Skin epidermis (tissue), 12 donors: Measurements from ENCODE around the gene PTPRE.

Source experiments
- H3K27ac ChIP-seq, 21 experiments: fragments of 200-600 bp; sonication (generic) in 11 of 21; one replicate each; pipeline ENCODE4 v1.5.0; 2020; ENCODE audit warnings: mild to moderate bottlenecking in 3 of 21, inconsistent platforms in 2 of 21, moderate library complexity in 2 of 21
- H3K4me3 ChIP-seq, 7 experiments: fragments of 200-600 bp; sonication (generic) in 2 of 7; one replicate each; pipeline ENCODE4 v1.5.0; 2020; ENCODE audit warnings: inconsistent platforms in 2 of 7, mild to moderate bottlenecking in 2 of 7, moderate library complexity in 1 of 7

Gene PTPRE

DNA sequence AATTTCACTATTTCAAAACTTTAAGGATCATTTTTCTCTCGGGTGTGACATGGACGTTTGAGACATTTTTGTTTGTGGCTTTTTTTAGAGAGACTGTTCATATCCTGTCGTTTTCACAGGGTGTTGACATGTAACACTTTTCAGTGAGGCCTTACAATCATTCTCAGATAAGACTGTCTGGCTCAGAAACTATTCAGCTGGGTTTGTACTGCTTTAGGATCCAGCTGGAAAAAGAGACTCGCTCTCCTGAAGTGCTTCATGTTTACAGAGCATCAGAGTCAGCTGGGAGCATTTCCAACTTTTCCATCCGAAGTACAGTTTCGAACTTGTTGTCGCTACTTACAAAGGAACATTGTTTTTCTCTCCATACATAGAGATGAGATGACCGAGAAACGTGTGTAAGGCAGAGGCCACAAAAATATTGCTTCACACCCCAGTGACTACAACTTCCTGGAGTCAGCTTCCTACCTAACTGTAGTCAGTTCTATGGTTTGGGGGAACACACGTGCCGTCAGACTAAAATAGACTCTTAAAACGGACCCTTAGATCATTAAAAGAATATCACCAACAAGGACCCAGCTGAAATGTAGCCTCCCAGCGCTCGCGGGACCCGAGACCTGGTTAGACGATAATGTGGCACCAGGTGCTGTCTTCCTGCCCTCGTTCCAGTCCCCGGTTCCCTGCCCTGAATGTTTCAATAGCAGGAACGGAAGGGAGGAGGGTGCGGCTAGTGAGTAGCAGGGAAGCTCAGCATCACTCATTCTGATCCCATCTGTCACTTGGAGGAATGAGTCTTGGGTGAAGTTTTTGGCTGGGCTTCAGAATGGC, 141.3 kb downstream of the PTPRE start:
- Histone ChIP-seq H3K27ac (peak overlapping the region; percentile 8 to 94 (median 85)), H3K4me3 (peak overlapping the region; percentile 36 to 49 (median 43))

DNA sequence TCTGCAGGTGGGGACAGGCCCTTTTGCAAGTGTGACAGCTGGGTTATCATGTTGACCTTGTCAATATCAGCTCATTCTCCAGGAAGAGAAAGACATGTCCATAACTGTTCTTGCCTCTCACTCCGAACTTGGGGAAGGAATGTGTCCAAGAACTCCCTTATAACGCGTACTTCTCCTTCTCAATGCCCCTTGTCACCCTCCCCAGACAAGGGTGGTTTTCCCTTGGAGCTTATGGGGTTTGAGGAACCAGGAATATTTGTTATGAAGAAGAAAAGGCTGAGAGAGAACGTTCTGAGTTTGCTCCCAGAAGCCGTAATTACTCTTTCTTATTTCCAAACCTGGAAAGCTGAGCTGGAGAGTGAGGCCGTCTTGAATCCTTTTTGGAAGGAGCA, 141.9 kb downstream of the PTPRE start:
- H3K4me3 ChIP-seq, result peak overlapping the region; percentile 36 to 49 (median 43)
- H3K27ac ChIP-seq, result peak overlapping the region in 20 of 21 experiments; percentile 7 to 94 (median 86)

DNA sequence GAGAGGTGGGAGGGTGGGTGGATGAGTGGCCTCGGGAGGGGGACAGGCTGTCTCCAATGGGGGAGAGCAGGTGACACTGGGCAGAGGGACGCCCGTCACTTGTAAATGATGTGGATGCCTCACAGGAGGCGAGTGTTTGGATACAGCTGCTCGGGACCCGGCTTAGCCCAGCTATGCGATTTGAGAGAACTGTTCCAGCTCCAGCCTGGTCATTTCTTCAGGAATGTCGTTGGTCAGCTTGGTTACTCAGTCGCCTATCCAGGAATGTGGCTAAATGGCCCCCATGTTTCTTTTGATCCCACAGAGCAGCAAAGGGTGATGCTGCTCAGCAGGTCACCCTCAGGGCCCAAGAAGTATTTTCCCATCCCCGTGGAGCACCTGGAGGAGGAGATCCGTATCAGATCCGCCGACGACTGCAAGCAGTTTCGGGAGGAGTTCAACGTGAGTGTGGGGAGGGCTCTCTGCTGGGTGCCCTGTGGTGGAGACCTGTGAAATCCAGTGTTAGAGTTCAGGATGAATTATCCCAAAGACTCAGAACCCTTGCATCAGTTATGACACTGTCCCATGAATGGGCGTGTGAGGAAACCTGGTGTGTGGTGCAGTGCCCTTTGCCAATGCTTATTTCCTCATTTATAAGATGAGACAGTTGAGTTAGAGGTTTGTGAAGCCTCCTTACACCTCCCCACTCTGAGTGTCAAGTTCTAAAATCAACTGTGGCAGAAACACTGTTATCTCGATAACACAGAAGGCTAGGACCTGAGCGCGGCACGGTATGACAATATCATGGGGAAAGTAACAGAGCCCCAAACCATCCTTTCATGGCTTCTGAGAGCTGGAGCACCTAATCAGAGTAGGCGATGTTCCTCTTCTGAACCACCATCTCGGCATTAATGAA, 142.6 kb downstream of the PTPRE start:
- H3K4me3 ChIP-seq, result peak overlapping the region; percentile 36 to 49 (median 43)
- H3K27ac ChIP-seq, result peak overlapping the region in 20 of 21 experiments; percentile 7 to 94 (median 86)

DNA sequence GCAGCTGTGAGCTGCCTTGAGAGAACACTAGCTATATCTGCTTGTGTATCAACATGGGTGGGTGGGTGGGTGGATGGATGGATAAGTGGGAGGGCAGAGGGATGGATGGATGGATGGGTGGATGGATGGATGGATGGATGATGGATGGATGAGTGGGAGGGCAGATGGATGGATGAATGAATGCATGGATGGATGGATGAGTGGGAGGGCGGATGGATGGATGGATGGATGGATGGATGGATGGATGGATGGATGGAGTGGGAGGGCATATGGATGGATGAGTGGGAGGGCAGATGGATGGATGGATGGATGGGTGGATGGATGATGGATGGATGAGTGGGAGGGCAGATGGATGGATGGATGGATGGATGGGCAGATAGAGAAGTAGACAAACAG, 143.2 kb downstream of the PTPRE start:
- Histone ChIP-seq H3K4me3 (peak overlapping the region in 5 of 7 experiments; percentile 36 to 49 (median 43)), H3K27ac (peak overlapping the region in 8 of 21 experiments; percentile 29 to 92 (median 84))

DNA sequence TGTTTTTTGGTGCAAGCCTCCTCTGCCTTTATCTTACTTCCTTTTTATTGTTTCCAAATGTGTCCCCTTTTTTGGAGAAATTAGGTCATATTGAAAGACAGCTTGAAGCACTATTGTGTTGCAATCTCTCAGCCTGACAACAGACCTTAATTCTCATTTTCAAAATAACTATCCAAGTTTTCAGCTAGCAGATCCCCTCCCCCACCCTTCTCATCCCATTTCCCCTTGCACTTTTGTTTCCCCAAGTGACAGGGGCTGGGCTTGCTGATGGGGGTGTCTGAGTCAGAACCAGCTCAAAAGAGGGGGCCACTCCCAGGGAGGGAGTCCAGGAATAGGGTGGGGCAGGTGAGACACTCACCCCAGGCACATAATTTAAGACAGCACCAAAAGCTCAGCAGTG, 144.0 kb downstream of the PTPRE start:
- peak overlapping the region in 2 of 7 experiments; percentile 43 to 47 for H3K4me3 ChIP-seq
- peak overlapping the region in 11 of 21 experiments; percentile 7 to 92 (median 36) for H3K27ac ChIP-seq

DNA sequence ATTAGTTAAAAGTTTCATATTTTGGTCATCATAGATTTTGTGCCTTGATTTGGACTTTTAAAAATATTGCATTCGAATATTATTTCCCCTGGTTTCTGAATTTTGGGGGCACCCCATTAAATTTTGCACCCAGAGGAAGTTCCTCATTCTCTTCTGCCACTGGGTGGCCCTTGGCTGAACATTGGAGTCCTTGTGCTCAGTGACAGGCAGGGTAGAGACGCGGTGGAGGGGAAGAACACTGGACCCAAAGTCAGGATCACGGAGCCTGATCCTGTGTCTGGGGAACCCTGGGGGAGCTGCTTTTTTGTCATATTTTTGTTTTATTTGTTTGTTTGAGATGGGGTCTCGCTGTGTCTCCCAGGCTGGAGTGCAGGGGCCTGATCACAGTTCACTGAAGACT, 144.6 kb downstream of the PTPRE start:
- peak overlapping the region in 13 of 21 experiments; percentile 9 to 92 (median 36) for H3K27ac ChIP-seq
- peak overlapping the region in 1 of 7 experiments; percentile 43 for H3K4me3 ChIP-seq

DNA sequence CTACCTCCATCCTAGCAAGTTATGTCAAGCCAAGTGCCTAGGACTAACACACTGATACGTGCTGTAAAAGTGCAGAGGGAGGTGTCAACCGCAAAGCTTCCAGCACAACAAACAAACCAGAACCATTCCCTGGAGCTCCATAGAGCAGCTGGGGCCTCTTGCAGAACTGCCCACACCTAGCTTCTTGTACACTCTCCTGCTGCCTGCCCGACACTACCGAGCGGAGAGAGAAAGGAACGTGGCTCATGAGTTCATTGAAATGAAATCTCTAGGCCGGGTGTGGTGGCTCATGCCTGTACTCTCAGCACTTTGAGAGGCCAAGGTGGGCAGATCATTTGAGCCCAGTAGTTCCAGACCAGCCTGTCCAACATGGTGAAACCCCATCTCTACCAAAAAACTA, 145.8 kb downstream of the PTPRE start:
- Histone ChIP-seq H3K27ac (peak overlapping the region in 2 of 21 experiments; percentile 16 to 51), H3K4me3 (no peak overlapping the region)

DNA sequence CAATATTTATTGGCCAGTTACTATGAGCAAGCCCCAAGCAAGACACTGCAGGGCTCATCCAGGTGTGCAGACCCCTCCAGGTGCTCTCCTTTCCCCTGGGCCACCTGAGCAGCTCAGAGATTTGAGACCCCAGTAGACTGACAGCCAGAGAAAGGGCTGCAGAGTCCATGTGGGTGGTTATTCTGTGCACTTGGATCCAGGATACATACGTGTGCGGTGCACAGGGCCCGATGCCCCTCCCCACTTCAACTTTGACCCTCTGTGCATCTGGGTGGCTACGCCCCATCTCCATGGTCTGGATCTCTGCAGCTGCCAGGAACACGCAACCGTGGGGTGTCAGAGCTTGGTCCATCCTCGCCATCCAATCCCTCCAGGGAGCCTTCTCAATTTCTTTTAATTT, 146.5 kb downstream of the PTPRE start:
- Histone ChIP-seq H3K4me3 (no peak overlapping the region), H3K27ac (peak overlapping the region in 3 of 21 experiments; percentile 10 to 16 (median 15))

DNA sequence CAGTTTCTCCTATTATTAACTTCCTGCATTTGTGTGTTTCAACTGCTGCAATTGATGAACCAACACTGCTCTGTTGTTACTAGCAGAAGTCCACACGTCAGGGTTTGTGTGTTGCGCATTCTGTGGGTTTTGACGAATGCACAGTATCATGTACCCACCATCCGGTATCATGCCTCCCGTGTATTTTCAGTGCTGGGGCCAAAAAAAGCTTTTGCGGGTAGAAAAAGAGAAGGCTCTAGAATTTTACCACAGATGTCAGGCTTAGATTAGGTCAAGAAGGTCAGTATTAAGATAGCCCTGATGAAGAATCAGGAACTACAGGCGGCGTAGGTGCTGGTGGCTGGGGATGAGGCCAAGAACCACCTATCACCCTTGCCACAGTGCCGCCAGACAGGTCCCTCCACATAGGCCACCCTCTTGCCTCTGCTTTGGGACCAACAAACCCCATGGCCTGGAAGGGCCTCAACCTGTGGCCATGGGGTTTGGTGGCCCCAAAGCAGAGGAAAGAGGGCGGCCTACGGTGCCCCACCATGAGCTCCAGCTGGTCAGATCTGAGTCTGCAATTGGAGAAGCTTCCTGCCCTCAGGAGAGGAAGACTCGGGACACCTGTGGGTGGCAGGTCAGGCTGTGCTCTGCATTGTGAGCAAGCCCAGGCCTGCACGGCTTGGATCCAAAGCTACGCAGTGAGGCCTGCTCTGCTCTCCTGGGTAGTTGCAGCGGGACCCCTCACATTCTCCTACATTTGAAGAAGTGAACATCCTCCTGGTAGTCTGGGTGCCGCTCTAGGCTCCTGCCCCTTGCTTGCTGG, 147.5 kb downstream of the PTPRE start:
- Histone ChIP-seq H3K27ac (peak overlapping the region in 8 of 21 experiments; percentile 2 to 74 (median 41)), H3K4me3 (no peak overlapping the region)

DNA sequence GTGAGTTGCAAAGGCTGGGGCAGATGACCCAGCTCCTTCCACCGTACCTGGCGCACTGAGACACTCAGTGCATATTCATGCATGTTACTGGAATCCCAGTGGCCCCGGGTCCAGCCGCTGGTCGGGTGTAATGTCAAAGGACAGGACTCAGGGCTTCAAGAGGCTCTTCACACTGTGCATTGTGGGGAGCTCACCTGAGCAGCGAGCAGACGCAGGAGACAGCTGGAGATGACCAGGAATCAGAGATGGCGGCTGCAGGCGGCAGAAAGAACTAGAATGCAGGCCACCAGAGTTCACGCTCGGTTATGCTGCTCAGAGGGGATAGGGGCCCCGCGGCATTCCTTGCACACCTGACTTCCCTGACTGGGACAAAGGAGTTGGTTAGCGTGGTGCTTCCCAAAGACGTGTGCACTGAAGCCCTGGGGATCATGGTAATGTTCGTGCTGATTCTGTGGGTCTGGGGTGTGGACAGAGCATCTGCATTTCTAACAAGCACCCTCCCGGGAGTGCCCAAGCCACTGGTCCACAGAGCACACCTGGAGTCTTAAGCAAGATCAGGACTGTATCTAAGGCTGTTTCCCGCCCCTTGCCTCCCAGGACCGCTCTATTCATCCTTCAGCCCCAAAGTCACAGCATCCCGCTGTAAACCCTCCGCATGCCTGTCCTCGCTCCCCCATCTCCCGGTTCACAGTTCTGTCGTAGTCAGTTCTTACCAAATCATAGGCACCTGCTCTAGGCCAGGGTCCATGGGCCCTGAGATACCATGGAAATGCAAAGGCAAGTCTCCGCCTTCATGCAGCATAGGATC, 148.4 kb downstream of the PTPRE start:
- Histone ChIP-seq H3K4me3 (no peak overlapping the region), H3K27ac (no peak overlapping the region)

DNA sequence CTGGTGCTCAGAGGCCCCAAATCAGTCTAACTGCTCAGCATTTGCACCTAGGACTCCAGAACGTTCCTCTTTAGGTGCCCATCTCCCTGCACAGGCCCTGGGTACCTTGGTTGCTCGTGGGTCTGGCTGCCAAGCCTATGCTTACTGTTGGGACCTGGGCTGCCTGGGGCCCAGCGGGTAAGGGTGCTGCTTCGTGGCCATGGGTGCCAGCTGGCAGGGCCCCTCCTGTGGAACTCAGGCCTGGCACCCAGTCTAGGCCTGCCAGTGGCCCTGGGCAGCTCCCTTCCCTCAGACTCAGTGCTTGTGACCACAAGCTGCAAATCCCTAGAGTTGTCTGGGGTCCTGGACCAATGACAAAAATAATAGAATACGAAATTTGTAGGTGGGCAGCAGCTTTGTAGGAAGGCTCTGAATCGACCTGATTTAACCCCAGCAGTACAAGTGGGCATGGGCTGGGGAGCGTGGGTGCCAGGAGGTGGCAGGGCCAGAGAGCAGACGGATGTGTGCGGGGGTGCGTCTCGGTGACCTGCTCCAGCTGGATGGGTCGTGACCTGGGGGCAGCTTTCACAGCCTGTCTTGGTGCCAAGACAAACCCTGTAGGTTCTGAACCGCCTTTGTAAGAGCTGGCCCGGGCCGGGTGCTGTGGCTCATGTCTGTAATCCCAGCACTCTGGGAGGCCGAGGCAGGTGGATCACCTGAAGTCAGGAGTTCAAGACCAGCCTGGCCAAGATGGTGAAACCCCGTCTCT, 149.6 kb downstream of the PTPRE start:
- Histone ChIP-seq H3K27ac (peak overlapping the region in 1 of 21 experiments; percentile 21), H3K4me3 (no peak overlapping the region)

DNA sequence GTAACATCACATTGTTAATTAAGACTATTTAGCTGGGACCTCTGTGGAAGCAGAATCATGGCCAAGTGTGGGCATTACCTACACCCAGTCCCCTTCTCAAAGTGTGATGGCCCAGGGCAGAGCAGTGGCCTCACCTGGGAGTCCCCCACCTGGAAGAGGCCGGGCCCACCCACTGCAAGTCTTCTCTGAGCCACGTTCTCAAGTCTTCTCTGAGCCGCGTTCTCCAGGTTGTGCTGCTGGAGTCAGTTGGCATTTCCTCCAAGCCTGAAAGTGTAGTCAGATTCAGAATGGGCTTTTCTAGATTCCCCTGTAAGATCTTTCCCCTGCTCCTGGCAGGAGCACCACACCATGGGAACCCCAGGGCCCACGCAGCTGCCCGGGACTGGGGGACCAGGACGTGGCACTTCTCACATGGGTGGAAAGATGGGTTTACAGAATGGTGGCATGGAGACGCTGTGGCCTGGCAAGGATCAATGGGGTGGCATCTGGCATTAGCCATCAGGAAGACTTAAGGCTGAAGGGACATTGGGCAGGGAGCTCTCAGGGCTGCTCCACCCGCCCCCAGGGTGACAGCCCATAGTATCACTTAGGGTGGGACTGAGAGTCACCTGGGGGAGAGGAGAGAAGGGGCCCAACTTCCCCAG, 151.3 kb downstream of the PTPRE start:
- H3K4me3 ChIP-seq, result no peak overlapping the region
- peak overlapping the region in 5 of 21 experiments; percentile 2 to 95 (median 29) for H3K27ac ChIP-seq

DNA sequence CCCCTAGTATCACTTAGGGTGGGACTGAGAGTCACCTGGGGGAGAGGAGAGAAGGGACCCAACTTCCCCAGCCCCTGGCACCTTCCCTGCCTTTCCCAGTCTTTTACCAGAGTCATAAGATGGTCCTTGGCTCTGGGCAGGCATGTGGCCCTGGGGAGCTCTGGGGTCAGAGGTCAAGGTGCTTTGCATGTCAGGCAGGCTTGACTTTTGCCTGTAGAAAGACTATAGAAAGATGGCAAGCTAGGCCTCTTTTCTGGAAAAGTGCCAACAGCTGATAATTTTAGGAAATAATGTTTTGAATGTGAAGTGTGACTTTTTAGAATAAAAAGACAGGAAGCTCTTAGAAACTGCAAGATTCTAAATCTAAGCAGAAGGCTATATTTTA, 151.8 kb downstream of the PTPRE start:
- Histone ChIP-seq H3K27ac (peak overlapping the region in 6 of 21 experiments; percentile 2 to 95 (median 23)), H3K4me3 (no peak overlapping the region)

DNA sequence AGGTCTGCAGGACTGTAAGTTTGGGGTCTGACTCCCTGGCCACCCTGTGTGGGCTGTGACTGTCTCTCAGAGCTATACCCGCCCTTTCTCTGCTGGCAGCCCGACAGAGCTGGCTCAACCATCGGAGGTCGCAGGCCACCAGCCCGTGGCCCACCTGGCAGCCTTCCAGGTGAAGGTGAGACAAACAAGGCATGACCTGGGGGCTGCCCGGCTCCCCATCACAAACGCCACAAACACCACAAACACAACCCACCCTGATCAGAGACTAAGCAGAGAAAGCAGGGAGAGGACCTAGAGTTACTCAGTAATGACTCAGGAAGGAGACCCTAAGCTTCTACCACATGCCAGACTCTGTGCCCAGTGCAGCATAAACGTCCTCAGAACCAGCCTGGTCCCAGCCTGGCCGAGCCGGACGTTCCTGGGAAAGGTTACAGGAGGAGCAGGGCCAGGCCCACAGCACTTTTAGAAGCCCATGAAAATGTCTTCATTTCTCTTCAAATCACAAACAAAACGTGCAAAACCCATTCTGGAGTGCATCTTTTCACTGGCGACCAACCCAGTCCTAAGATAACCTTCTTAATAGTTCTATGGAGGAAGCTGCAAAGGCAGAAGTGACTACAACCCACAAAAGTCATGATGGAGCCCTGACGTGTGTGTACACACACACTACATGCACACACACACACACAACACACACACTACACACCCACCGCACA, 152.5 kb downstream of the PTPRE start:
- peak overlapping the region in 4 of 21 experiments; percentile 16 to 95 (median 38) for H3K27ac ChIP-seq
- no peak overlapping the region for H3K4me3 ChIP-seq

DNA sequence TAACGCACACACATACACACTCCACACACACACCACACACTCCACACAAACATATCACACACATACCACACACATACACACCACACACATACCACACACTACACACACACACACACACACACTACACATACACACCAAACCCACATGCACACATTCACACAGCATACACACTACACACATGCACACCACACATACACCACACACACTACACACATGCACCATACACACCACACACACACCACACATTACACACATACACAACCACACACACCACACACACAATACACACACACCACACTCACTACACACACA, 153.0 kb downstream of the PTPRE start:
- Histone ChIP-seq H3K4me3 (no peak overlapping the region), H3K27ac (peak overlapping the region in 1 of 21 experiments; percentile 95)

DNA sequence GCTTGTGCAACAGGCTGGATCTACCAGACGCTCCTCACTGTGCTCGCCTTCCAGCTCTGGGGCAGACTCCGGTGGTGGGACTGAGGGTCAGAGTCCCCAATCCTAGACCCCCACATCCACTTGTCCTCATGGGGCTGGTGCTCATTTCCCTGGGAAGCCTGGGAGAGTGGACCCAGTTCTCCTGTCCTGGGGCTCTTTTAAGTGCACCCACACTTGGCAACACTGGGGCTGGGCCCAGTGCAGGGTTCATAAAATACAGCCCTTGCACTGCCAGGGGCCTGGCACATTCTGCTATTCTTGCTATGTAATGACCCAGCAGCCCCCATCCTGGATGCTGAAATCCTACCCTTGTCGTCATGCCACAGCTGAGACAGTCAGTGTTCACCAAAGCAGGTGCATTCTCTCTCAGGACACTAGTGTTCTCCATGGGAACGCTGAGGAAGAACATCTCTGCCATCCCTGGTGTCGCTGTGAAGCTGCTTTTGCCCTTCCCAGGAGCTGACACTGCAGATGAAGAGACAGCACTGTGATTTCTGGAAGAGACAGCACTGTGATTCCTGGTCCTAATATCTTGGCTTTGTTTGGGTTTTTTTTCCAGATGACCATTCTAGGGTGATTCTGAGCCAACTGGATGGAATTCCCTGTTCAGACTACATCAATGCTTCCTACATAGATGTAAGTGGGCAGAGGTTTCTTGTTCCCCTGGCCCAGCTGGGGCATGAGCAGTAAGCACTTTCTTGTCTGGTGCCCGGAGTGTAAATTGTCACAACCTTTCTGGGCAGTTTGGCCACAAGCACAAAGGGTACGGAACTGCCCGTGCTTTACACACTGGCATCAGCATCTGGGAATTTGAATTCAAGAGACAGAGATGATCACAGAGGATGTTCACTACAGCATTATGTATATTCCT, 153.7 kb downstream of the PTPRE start:
- Histone ChIP-seq H3K27ac (peak overlapping the region in 6 of 21 experiments; percentile 18 to 95 (median 32)), H3K4me3 (no peak overlapping the region)
